NCI-H2107 (cell line): ENCODE measurements around the gene RBM48.
"Not testable (repeated sequence)": the region's sequence is repeated elsewhere in the genome, so short reads cannot be mapped to it uniquely, and the experiment has no call there.

ENCODE experiments used
- DNase-seq: peaks from one replicate; lab custom pipeline; 2025; lab: John Stamatoyannopoulos, UW

Gene RBM48

GRCh38 chr7:92528188-92528957 is at the start of gene RBM48, which contains the start of gene PEX1:
TSS of gene RBM48 (plus strand) at chr7:92528795. CDS start at chr7:92528814, 19 bp downstream.
TSS of gene PEX1 (minus strand) at chr7:92528520. CDS start at chr7:92528435, 85 bp downstream.
- DNase-seq = peak; percentile 97

GRCh38 chr7:92479146-92479545 is 49.4 kb upstream of the RBM48 start:
- not testable (repeated sequence) for DNase-seq

GRCh38 chr7:92483624-92484023 is 45.0 kb upstream of the RBM48 start:
- not testable (repeated sequence) for DNase-seq

GRCh38 chr7:92484226-92484625 is 44.4 kb upstream of the RBM48 start:
- not testable (repeated sequence) for DNase-seq

GRCh38 chr7:92485267-92485892 is 43.2 kb upstream of the RBM48 start:
- no peak for DNase-seq

- no peak for DNase-seq
These were observed 42.6 kb upstream of the RBM48 start for GRCh38 chr7:92485974-92486373.

- no peak for DNase-seq
These were observed 40.8 kb upstream of the RBM48 start for GRCh38 chr7:92487804-92488203.

- DNase-seq = no peak
These were observed 39.0 kb upstream of the RBM48 start for GRCh38 chr7:92489634-92490033.

- DNase-seq = no peak
These were observed 31.7 kb upstream of the RBM48 start for GRCh38 chr7:92496876-92497275.

- DNase-seq = no peak
These were observed 30.0 kb upstream of the RBM48 start for GRCh38 chr7:92498557-92498956.

- no peak for DNase-seq
These were observed 24.8 kb upstream of the RBM48 start for GRCh38 chr7:92503767-92504166.

- no peak for DNase-seq
These were observed 24.0 kb upstream of the RBM48 start for GRCh38 chr7:92504563-92504962.

GRCh38 chr7:92506363-92506762 is 22.2 kb upstream of the RBM48 start:
- DNase-seq = no peak

- DNase-seq = no peak
These were observed 19.6 kb upstream of the RBM48 start for GRCh38 chr7:92508946-92509345.

- DNase-seq = no peak
These were observed 15.3 kb upstream of the RBM48 start for GRCh38 chr7:92513167-92513902.

GRCh38 chr7:92517631-92518030 is 11.0 kb upstream of the RBM48 start:
- no peak for DNase-seq

GRCh38 chr7:92520024-92520423 is 8.6 kb upstream of the RBM48 start:
- no peak for DNase-seq

GRCh38 chr7:92523110-92523509 is 5.5 kb upstream of the RBM48 start:
- DNase-seq = no peak

GRCh38 chr7:92527300-92528187 is 1.1 kb upstream of the RBM48 start:
- DNase-seq = peak; percentile 46

GRCh38 chr7:92528958-92529264 is 316 bp downstream of the RBM48 start:
- no peak for DNase-seq

- no peak for DNase-seq
These were observed 6.0 kb downstream of the RBM48 start for GRCh38 chr7:92534572-92534971.

GRCh38 chr7:92543542-92543941 is 14.9 kb downstream of the RBM48 start:
- DNase-seq = not testable (repeated sequence)
